ENCODE results near the gene RAB11FIP2. TPM values are rescaled to one million over a fixed set of nuclear protein-coding genes. Genes with fewer than 3 reads are reported as not detected.

The RAB11FIP2 gene
- total and polyA plus RNA-seq, 2 of the 8 experiments (the other 6 are each of a cell fraction or from before 2014, with no cell fraction given) = 3.1 to 12.7 TPM

- TF ChIP-seq CHD7 (IDR thresholded peaks at IDR 0.05; ENCODE audit: insufficient replicate concordance, low read length) = no peak
- TF ChIP-seq POLR2A (IDR thresholded peaks at IDR 0.05; ENCODE audit: control extremely low read depth in 1 of 2, low read depth in 2 of 2, low read length in 2 of 2) = no peak
Measured at GRCh38 chr10:117996709-117997108, 50.0 kb downstream of the RAB11FIP2 start (continued).
